Neural progenitor cell (in vitro differentiated cells): ENCODE results near the gene MRPL3. TPM values are rescaled to one million over a fixed set of nuclear protein-coding genes. Genes with fewer than 3 reads are reported as not detected.

Experiments
- DNase-seq: peaks from one replicate; pipeline ENCODE4 v3.0.0-alpha.2; 2016; ENCODE audit warnings: low spot score
- H2AFZ ChIP-seq: fragments of 200-600 bp; sonication (generic); replicated peaks from 2 replicates; pipeline ENCODE4 v1.6.1; 2016; ENCODE audit warnings: antibody characterized with exemption
- H3F3A ChIP-seq: fragments of 200-600 bp; sonication (generic); 2 replicates; pipeline ENCODE4 v1.6.1; 2016; ENCODE audit warnings: antibody characterized with exemption, low read depth
- H3K27ac ChIP-seq: fragments of 200-600 bp; sonication (generic); 2 replicates; pipeline ENCODE4 v1.5.1; 2016; ENCODE audit warnings: mild to moderate bottlenecking
- H3K27me3 ChIP-seq: fragments of 200-600 bp; sonication (generic); 2 replicates; pipeline ENCODE4 v1.6.1; 2016; ENCODE audit warnings: mild to moderate bottlenecking, moderate library complexity
- H3K36me3 ChIP-seq: fragments of 200-600 bp; sonication (generic); 2 replicates; pipeline ENCODE4 v1.5.1; 2016
- H3K4me1 ChIP-seq: fragments of 200-600 bp; sonication (generic); 2 replicates; pipeline ENCODE4 v1.6.1; 2016; ENCODE audit warnings: mixed run types
- H3K4me2 ChIP-seq: fragments of 200-600 bp; sonication (generic); 2 replicates; pipeline ENCODE4 v1.6.1; 2016
- H3K4me3 ChIP-seq: fragments of 200-600 bp; sonication (generic); 2 replicates; pipeline ENCODE4 v1.5.1; 2016
- H3K79me2 ChIP-seq: fragments of 200-600 bp; sonication (generic); 2 replicates; pipeline ENCODE4 v1.6.1; 2016; ENCODE audit warnings: low read depth
- H3K9ac ChIP-seq: fragments of 200-600 bp; sonication (generic); 2 replicates; pipeline ENCODE4 v1.6.1; 2016
- H3K9me3 ChIP-seq: fragments of 200-600 bp; sonication (generic); 2 replicates; pipeline ENCODE4 v1.5.1; 2016; ENCODE audit warnings: low read depth
- H4K20me1 ChIP-seq: fragments of 200-600 bp; sonication (generic); 2 replicates; pipeline ENCODE4 v1.6.1; 2016; ENCODE audit warnings: low read depth
- H3K27ac Mint-ChIP-seq: 3 replicates; pipeline ENCODE4 v1.8.0; 2021; ENCODE audit warnings: mixed read lengths
- H3K27me3 Mint-ChIP-seq: 2 replicates; pipeline ENCODE4 v1.8.0; 2022; ENCODE audit warnings: low read depth, mild to moderate bottlenecking, inconsistent platforms, moderate library complexity, mixed read lengths; ENCODE audit not compliant: insufficient read depth
- H3K36me3 Mint-ChIP-seq: 3 replicates; pipeline ENCODE4 v1.8.0; 2021; ENCODE audit warnings: mixed read lengths
- H3K4me1 Mint-ChIP-seq: 3 replicates; pipeline ENCODE4 v1.8.0; 2021; ENCODE audit warnings: mixed read lengths
- H3K4me3 Mint-ChIP-seq: 3 replicates; pipeline ENCODE4 v1.8.0; 2021; ENCODE audit warnings: mild to moderate bottlenecking, moderate library complexity, mixed read lengths
- H3K9me3 Mint-ChIP-seq: 3 replicates; pipeline ENCODE4 v1.8.0; 2020; ENCODE audit warnings: mixed read lengths
- EZH2 ChIP-seq: fragments of 200-600 bp; sonication (generic); IDR thresholded peaks from 2 replicates; pipeline ENCODE4 v1.6.1; 2017; ENCODE audit warnings: antibody characterized with exemption, mild to moderate bottlenecking, moderate library complexity
- EZH2phosphoT487 ChIP-seq: fragments of 200-600 bp; sonication (generic); IDR thresholded peaks from 2 replicates; pipeline ENCODE4 v1.6.1; 2017; ENCODE audit warnings: antibody characterized with exemption
- total RNA-seq: library from RNA; depleted of rRNA; stranded (reverse); fragments of >200 nt; gene quantifications from 2 replicates; pipeline ENCODE4 v1.2.3, GENCODE V29; 2015; ENCODE audit warnings: low replicate concordance
- TF ChIP-seq, protein P1 (sequence below): fragments of 200-600 bp; sonication (generic); IDR thresholded peaks from 2 replicates; pipeline ENCODE4 v1.5.1; 2017; ENCODE audit warnings: antibody characterized with exemption, mild to moderate bottlenecking

The MRPL3 gene
- total RNA-seq, 1 donor from 2014 or later: 202 TPM

- no peaks in the 10 kb centered on the region for H3K9me3 ChIP-seq
- Mint-ChIP-seq H3K4me1 (peaks cover 14% of the 10 kb centered on the region), H3K27me3 (peaks cover 4% of the 10 kb centered on the region), H3K4me3 (no peak overlapping the region), H3K36me3 (no peaks in the 10 kb centered on the region), H3K9me3 (no peaks in the 10 kb centered on the region), H3K27ac (no peak overlapping the region)
- H3K27ac ChIP-seq: no peak overlapping the region
- no peaks in the 10 kb centered on the region for H3K36me3 ChIP-seq
- H3K79me2 ChIP-seq: no peaks in the 10 kb centered on the region
- H3K9ac ChIP-seq: no peak overlapping the region
- DNase-seq: no peak
- TF ChIP-seq, protein P1, sequence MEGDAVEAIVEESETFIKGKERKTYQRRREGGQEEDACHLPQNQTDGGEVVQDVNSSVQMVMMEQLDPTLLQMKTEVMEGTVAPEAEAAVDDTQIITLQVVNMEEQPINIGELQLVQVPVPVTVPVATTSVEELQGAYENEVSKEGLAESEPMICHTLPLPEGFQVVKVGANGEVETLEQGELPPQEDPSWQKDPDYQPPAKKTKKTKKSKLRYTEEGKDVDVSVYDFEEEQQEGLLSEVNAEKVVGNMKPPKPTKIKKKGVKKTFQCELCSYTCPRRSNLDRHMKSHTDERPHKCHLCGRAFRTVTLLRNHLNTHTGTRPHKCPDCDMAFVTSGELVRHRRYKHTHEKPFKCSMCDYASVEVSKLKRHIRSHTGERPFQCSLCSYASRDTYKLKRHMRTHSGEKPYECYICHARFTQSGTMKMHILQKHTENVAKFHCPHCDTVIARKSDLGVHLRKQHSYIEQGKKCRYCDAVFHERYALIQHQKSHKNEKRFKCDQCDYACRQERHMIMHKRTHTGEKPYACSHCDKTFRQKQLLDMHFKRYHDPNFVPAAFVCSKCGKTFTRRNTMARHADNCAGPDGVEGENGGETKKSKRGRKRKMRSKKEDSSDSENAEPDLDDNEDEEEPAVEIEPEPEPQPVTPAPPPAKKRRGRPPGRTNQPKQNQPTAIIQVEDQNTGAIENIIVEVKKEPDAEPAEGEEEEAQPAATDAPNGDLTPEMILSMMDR: peak; percentile 58
- TF ChIP-seq EZH2phosphoT487: no peak
- H3K27me3 ChIP-seq: no peaks in the 10 kb centered on the region
- no peak overlapping the region for H2AFZ ChIP-seq
- peaks cover 18% of the 10 kb centered on the region for H3K4me1 ChIP-seq
- no peak overlapping the region for H3K4me3 ChIP-seq
- H3K4me2 ChIP-seq: no peak overlapping the region
- H3F3A ChIP-seq: no peaks in the 10 kb centered on the region
- no peaks in the 10 kb centered on the region for H4K20me1 ChIP-seq
Measured at GRCh38 chr3:131549340-131549739, 46.6 kb upstream of the MRPL3 start.

DNA sequence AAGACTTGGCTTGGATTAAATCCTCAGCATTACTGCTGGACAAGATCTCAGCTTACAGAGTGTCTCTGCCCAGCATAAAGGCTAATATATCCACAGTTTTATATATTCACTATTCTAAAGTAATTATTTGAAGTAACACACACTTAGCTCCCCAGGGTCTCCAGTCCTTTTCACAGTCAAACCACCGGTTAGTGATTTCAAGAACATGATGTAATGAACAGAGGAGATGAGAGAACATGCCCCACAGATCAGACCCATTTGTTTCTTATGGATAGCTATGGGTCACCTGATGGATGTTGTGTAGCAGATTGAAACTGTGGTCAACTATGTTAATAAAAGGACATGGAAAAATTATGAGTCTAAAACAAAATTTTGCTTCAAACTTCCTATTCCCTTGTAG lies 44.8 kb upstream of the MRPL3 start:
- H3K27ac Mint-ChIP-seq: no peak overlapping the region
- H3K9ac ChIP-seq: no peak overlapping the region
- no peaks in the 10 kb centered on the region for H4K20me1 ChIP-seq
- no peak overlapping the region for H3K27ac ChIP-seq
- H3K27me3 ChIP-seq: no peaks in the 10 kb centered on the region
- no peak overlapping the region for H3K4me2 ChIP-seq
- no peaks in the 10 kb centered on the region for H3K79me2 ChIP-seq
- H3K4me1 ChIP-seq: peaks cover 7% of the 10 kb centered on the region
- no peak for DNase-seq
- no peaks in the 10 kb centered on the region for H3K9me3 ChIP-seq
- no peaks in the 10 kb centered on the region for H3K9me3 Mint-ChIP-seq
- no peak for TF ChIP-seq EZH2phosphoT487
- TF ChIP-seq, protein P1: no peak
- TF ChIP-seq EZH2: no peak
- H3K4me3 Mint-ChIP-seq: no peak overlapping the region
- no peaks in the 10 kb centered on the region for H3F3A ChIP-seq
- H3K36me3 ChIP-seq: no peaks in the 10 kb centered on the region
- peaks cover 4% of the 10 kb centered on the region for H3K27me3 Mint-ChIP-seq
- H3K36me3 Mint-ChIP-seq: no peaks in the 10 kb centered on the region
- H2AFZ ChIP-seq: no peak overlapping the region
- no peak overlapping the region for H3K4me3 ChIP-seq
- H3K4me1 Mint-ChIP-seq: peaks cover 7% of the 10 kb centered on the region

DNA sequence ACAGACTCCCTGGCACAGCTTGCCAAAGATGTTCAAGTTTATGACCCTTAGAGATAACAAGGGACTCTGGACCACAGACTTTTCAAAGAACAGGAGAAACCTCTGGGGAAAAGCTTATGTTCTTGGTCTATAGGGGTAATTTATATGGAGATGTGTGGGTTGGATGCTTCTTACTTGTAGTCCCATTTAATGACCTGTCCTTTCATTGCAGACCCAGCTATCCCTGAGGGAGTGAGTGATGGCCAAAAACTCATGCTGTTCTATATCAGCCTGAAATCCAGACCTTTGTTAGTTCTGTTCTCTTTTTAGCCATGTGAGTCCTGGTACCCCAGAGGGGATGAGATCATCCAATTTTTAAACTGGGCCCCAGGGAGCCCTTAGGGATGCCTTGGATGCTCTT lies 43.7 kb upstream of the MRPL3 start:
- H3K9me3 Mint-ChIP-seq: no peaks in the 10 kb centered on the region
- peak overlapping the region; percentile 48 for H3K27ac Mint-ChIP-seq
- Histone ChIP-seq H3K36me3 (no peaks in the 10 kb centered on the region), H3K27me3 (no peaks in the 10 kb centered on the region), H3K9ac (no peak overlapping the region), H4K20me1 (no peaks in the 10 kb centered on the region), H2AFZ (no peak overlapping the region), H3K9me3 (no peaks in the 10 kb centered on the region), H3K4me2 (no peak overlapping the region), H3K79me2 (no peaks in the 10 kb centered on the region), H3K4me3 (no peak overlapping the region), H3K4me1 (no peaks in the 10 kb centered on the region), H3F3A (no peaks in the 10 kb centered on the region), H3K27ac (no peak overlapping the region)
- H3K4me1 Mint-ChIP-seq: no peaks in the 10 kb centered on the region
- H3K4me3 Mint-ChIP-seq: no peak overlapping the region
- no peak for DNase-seq
- H3K27me3 Mint-ChIP-seq: peaks cover 4% of the 10 kb centered on the region
- no peaks in the 10 kb centered on the region for H3K36me3 Mint-ChIP-seq
- TF ChIP-seq, protein P1: no peak
- TF ChIP-seq EZH2phosphoT487: no peak
- TF ChIP-seq EZH2: no peak
